Natural killer cell (primary cell): ENCODE measurements around the gene INPP5K. TPM values are rescaled to one million over a fixed set of nuclear protein-coding genes. Genes with fewer than 3 reads are reported as not detected.
A peak's percentile ranks its signal among the peaks of the same experiment; 100 is the strongest.

ENCODE experiments used
- ATAC-seq, 3 donors: fragments of 150-1000 bp in 2 of 3; fragments of 200-7000 bp in 1 of 3; cut with Tn5 transposase; 1 replicate in 1 of 3; 2 replicates in 2 of 3; pipeline ENCODE4 v1.10.0; 2021; ENCODE audit warnings: mild to moderate bottlenecking in 2 of 3, moderate library complexity in 2 of 3
- DNase-seq, 2 donors: peaks; one replicate each; pipeline versions ENCODE4 v3.0.0 to v3.0.0-alpha.2; 2013 to 2021; ENCODE audit warnings: mixed read lengths in 1 of 2
- H3K27ac ChIP-seq: one replicate; pipeline ENCODE4 v1.5.1; 2013; ENCODE audit warnings: mild to moderate bottlenecking, low read length
- H3K27me3 ChIP-seq: one replicate; pipeline ENCODE4 v1.6.1; 2013; ENCODE audit warnings: low read length; ENCODE audit not compliant: control insufficient read depth, insufficient read depth
- H3K36me3 ChIP-seq: one replicate; pipeline ENCODE4 v1.6.1; 2013; ENCODE audit warnings: low read length; ENCODE audit not compliant: control insufficient read depth, insufficient read depth
- H3K4me1 ChIP-seq: one replicate; pipeline ENCODE4 v1.6.1; 2013; ENCODE audit warnings: low read length; ENCODE audit not compliant: control insufficient read depth, insufficient read depth
- H3K4me3 ChIP-seq: one replicate; pipeline ENCODE4 v1.5.1; 2013; ENCODE audit warnings: low read length
- H3K9me3 ChIP-seq: one replicate; pipeline ENCODE4 v1.6.1; 2013; ENCODE audit warnings: low read length; ENCODE audit not compliant: control insufficient read depth, insufficient read depth
- H3K27ac Mint-ChIP-seq, 2 donors: one replicate each; pipeline ENCODE4 v1.8.0; 2022; ENCODE audit warnings: mild to moderate bottlenecking in 2 of 2, mixed read lengths in 2 of 2, moderate library complexity in 1 of 2
- H3K27me3 Mint-ChIP-seq, 2 donors: one replicate each; pipeline ENCODE4 v1.8.0; 2022; ENCODE audit warnings: low read depth in 2 of 2, mixed read lengths in 2 of 2
- H3K36me3 Mint-ChIP-seq: one replicate; pipeline ENCODE4 v1.8.0; 2022; ENCODE audit warnings: mixed read lengths
- H3K4me1 Mint-ChIP-seq, 2 donors: one replicate each; pipeline ENCODE4 v1.8.0; 2022; ENCODE audit warnings: mixed read lengths in 2 of 2
- H3K4me3 Mint-ChIP-seq: one replicate; pipeline ENCODE4 v1.8.0; 2022; ENCODE audit warnings: mild to moderate bottlenecking, moderate library complexity, mixed read lengths
- H3K9me3 Mint-ChIP-seq, 2 donors: one replicate each; pipeline ENCODE4 v1.8.0; 2022; ENCODE audit warnings: mixed read lengths in 2 of 2
- whole genome bisulfite sequencing: methylation state at CpG from one replicate; pipeline ENCODE4 v1.1.7; 2013; ENCODE audit warnings: missing lambda C conversion rate; ENCODE audit not compliant: insufficient coverage; 5-methylcytosine and 5-hydroxymethylcytosine counted together
- intact Hi-C: fragments of 100-400 bp; cut with micrococcal nuclease; formaldehyde crosslinking; loops from one replicate; pipeline ENCODE4 v1.14.2; 2022
- total RNA-seq, 4 donors: library from RNA; stranded (reverse); fragments of 120-200 nt in 1 of 4; gene quantifications; one replicate each; pipeline versions ENCODE4 v1.2.3 to v1.2.4, GENCODE V29; 2013 to 2022
- TF ChIP-seq, protein P1 (sequence below): fragments of 200-600 bp; IDR thresholded peaks from one replicate; pipeline ENCODE4 v1.8.0; 2022; ENCODE audit warnings: antibody characterized with exemption

Gene INPP5K
- total RNA-seq, 3 donors from 2014 or later (not counting 1 experiment from before 2014, with no cell fraction given) = 278 to 317 (median 292) TPM

DNA sequence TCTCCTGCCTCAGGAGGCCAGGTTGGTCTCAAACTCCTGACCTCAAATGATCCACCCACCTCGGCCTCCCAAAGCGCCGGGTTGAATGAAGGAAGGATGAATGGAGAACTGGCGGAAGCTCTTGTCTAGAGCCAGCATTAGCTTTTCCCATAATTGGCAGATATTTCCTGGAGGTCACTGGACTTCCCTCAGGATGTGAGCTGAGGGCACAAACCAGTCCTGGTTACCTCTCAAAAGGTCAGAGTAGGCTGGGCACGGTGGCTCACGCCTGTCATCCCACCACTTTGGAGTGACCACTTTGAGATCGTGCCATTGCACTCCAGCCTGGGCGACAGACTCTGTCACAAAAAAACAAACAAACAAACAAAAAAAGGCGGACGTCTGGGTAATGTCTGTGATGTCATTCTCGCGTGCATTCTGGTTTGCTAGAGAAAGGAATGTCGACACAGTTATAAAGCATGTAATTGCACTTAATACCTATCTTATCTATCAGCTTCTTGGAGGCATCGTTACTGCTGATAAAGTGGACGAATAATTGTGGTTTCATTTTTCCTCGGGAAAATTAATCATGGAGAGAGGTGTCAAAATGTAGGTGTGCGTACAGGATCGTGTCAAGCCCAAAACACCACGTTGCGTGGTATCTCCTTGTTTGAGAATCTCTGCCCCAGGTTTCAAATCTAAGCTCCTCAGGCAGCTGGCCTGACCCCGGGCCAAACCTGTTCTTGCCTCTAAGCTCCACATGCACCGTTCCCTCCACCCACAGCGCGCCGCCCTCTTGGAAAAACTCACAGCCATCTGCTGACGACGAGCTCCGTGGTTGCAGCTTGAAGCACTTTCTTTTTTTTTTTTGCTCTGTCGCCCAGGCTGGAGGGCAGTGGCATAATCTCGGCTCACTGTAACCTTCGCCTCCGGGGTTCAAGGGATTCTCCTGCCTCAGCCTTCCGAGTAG is 54.0 kb downstream of the INPP5K start:
- Mint-ChIP-seq H3K9me3 (no peaks in the 10 kb centered on the region), H3K4me3 (peak overlapping the region; percentile 73), H3K27me3 (peaks cover 21 to 39% of the 10 kb centered on the region in 2 donors), H3K4me1 (peaks cover 18 to 22% of the 10 kb centered on the region in 2 donors), H3K36me3 (no peaks in the 10 kb centered on the region), H3K27ac (peak overlapping the region; percentile 72 to 82)
- H3K9me3 ChIP-seq = no peaks in the 10 kb centered on the region
- no peak overlapping the region for H3K4me3 ChIP-seq
- H3K27me3 ChIP-seq = peaks cover 31% of the 10 kb centered on the region
- 69% methylated on average over 29 of the region's 33 CpGs for WGBS
- H3K4me1 ChIP-seq = peaks cover 32% of the 10 kb centered on the region
- no peak overlapping the region for H3K27ac ChIP-seq
- TF ChIP-seq, protein P1, sequence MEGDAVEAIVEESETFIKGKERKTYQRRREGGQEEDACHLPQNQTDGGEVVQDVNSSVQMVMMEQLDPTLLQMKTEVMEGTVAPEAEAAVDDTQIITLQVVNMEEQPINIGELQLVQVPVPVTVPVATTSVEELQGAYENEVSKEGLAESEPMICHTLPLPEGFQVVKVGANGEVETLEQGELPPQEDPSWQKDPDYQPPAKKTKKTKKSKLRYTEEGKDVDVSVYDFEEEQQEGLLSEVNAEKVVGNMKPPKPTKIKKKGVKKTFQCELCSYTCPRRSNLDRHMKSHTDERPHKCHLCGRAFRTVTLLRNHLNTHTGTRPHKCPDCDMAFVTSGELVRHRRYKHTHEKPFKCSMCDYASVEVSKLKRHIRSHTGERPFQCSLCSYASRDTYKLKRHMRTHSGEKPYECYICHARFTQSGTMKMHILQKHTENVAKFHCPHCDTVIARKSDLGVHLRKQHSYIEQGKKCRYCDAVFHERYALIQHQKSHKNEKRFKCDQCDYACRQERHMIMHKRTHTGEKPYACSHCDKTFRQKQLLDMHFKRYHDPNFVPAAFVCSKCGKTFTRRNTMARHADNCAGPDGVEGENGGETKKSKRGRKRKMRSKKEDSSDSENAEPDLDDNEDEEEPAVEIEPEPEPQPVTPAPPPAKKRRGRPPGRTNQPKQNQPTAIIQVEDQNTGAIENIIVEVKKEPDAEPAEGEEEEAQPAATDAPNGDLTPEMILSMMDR = no peak
- intact Hi-C loops = no loop called here
- DNase-seq (peak in 1 of 2 donors; percentile 25), ATAC-seq (no peak)
- no peaks in the 10 kb centered on the region for H3K36me3 ChIP-seq

DNA sequence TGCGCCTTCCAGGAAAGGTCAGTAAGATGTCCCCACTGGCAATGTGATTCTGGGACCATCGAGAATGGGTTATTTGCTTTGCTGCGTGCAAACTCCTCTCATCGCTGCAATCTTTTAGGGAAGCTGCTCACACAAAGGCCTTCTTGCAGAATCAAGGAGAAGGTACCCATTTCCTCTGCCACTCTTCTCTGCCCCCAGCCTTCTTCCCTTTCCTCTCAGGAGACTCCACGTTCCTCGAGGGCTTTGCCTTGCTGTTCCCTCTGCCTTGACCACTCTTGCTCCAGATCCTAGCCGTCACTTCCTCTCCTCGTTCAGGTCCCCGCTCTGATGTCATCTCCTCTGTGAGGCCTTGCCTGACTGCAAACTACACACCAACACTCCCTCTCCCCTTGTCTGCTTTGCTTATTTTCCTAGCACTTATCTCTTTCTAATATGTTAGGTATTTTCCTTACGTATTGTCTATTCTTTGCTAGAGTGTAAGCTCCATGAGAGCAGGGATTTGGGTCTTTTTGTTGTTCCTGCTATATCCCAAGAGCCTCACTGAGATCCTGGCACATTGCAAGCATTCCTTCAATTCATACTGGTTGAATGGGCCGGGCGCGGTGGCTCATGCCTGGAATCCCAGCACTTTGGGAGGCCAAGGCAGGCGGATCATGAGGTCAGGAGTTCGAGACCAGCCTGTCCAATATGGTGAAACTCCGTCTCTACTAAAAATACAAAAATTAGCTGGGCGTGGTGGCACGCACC is 55.0 kb downstream of the INPP5K start:
- intact Hi-C loops = no loop called here

DNA sequence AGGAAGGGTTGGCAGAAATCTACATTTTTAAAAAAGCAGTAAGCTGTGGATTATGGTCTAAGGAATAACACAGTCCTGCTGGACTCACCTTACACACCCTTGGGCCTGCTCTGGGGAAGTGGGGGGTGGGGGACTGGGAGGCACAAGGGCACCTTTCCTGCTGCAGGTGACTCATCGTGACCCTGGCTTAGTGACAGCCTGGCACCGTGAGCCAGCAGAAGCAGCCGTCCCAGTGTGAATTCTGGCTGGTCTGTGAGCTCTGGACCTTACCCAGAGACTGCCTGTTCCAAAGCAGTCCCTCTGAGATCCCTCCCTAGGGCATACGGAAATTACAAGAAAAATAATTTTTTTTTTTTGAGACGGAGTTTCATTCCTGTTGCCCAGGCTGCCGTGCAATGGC is 56.2 kb downstream of the INPP5K start:
- H3K9me3 Mint-ChIP-seq = no peaks in the 10 kb centered on the region
- ATAC-seq = no peak
- Histone ChIP-seq H3K27me3 (peaks cover 32% of the 10 kb centered on the region), H3K9me3 (no peaks in the 10 kb centered on the region), H3K36me3 (no peaks in the 10 kb centered on the region), H3K4me3 (no peak overlapping the region), H3K4me1 (peaks cover 42% of the 10 kb centered on the region), H3K27ac (no peak overlapping the region)
- H3K36me3 Mint-ChIP-seq = no peaks in the 10 kb centered on the region
- no peak for DNase-seq
- 49% methylated on average over 6 of the region's 6 CpGs for WGBS
- H3K27me3 Mint-ChIP-seq = peaks cover 19 to 41% of the 10 kb centered on the region in 2 donors
- no peak overlapping the region for H3K4me3 Mint-ChIP-seq
- intact Hi-C loops = no loop called here
- peaks cover 22 to 23% of the 10 kb centered on the region in 2 donors for H3K4me1 Mint-ChIP-seq
- TF ChIP-seq, protein P1 = no peak
- no peak overlapping the region for H3K27ac Mint-ChIP-seq

More for the DNA sequence above, 55.0 kb downstream of the INPP5K start:
- DNase-seq (no peak), ATAC-seq (no peak)
- 75% methylated on average over 18 of the region's 18 CpGs for WGBS
- H3K27ac Mint-ChIP-seq = no peak overlapping the region
- H3K4me1 Mint-ChIP-seq = peaks cover 21 to 22% of the 10 kb centered on the region in 2 donors
- peaks cover 39% of the 10 kb centered on the region for H3K4me1 ChIP-seq
- no peaks in the 10 kb centered on the region for H3K9me3 ChIP-seq
- H3K36me3 Mint-ChIP-seq = no peaks in the 10 kb centered on the region
- no peak overlapping the region for H3K4me3 Mint-ChIP-seq
- H3K4me3 ChIP-seq = no peak overlapping the region
- H3K27ac ChIP-seq = no peak overlapping the region
- H3K36me3 ChIP-seq = no peaks in the 10 kb centered on the region
- H3K27me3 Mint-ChIP-seq = peaks cover 23 to 41% of the 10 kb centered on the region in 2 donors
- TF ChIP-seq, protein P1 = no peak
- no peaks in the 10 kb centered on the region for H3K9me3 Mint-ChIP-seq
- peaks cover 32% of the 10 kb centered on the region for H3K27me3 ChIP-seq
